H9 (cell line): ENCODE measurements around the gene COQ10B. TPM values are rescaled to one million over a fixed set of nuclear protein-coding genes. Genes with fewer than 3 reads are reported as not detected.

Experiments
- DNase-seq: peaks from one replicate; pipeline ENCODE4 v3.0.0-alpha.2; 2017
- H2AFZ ChIP-seq: one replicate; pipeline ENCODE4 v1.6.1; 2013; ENCODE audit warnings: mild to moderate bottlenecking, low read length, control low read depth, moderate library complexity
- H2AK5ac ChIP-seq: 2 replicates; pipeline ENCODE4 v1.6.1; 2013; ENCODE audit warnings: low read length, control low read depth, mixed read lengths; ENCODE audit not compliant: insufficient read length
- H2BK120ac ChIP-seq: one replicate; pipeline ENCODE4 v1.6.1; 2013; ENCODE audit warnings: low read depth, mild to moderate bottlenecking, low read length, control low read depth, inconsistent platforms; ENCODE audit not compliant: poor library complexity, severe bottlenecking
- H2BK12ac ChIP-seq: 2 replicates; pipeline ENCODE4 v1.6.1; 2013; ENCODE audit warnings: low read length, control low read depth, mixed read lengths, low read depth; ENCODE audit not compliant: insufficient read length
- H2BK15ac ChIP-seq: 2 replicates; pipeline ENCODE4 v1.6.1; 2013; ENCODE audit warnings: low read depth, low read length, control low read depth
- H2BK20ac ChIP-seq: one replicate; pipeline ENCODE4 v1.6.1; 2013; ENCODE audit warnings: low read depth, mild to moderate bottlenecking, low read length, control low read depth, inconsistent platforms; ENCODE audit not compliant: poor library complexity, severe bottlenecking
- H2BK5ac ChIP-seq: 2 replicates; pipeline ENCODE4 v1.6.1; 2013; ENCODE audit warnings: low read length, control low read depth, mixed read lengths; ENCODE audit not compliant: insufficient read length
- H3K14ac ChIP-seq: 2 replicates; pipeline ENCODE4 v1.6.1; 2013; ENCODE audit warnings: low read length, control low read depth; ENCODE audit not compliant: insufficient read depth
- H3K18ac ChIP-seq: 2 replicates; pipeline ENCODE4 v1.6.1; 2013; ENCODE audit warnings: low read depth, mild to moderate bottlenecking, mixed read lengths, low read length, control low read depth; ENCODE audit not compliant: insufficient read length
- H3K23ac ChIP-seq: 2 replicates; pipeline ENCODE4 v1.6.1; 2013; ENCODE audit warnings: low read length, control low read depth, mixed read lengths, low read depth; ENCODE audit not compliant: insufficient read length
- H3K23me2 ChIP-seq: 2 replicates; pipeline ENCODE4 v1.6.1; 2013; ENCODE audit warnings: low read depth, mild to moderate bottlenecking, mixed read lengths, low read length, control low read depth; ENCODE audit not compliant: insufficient read length, poor library complexity, severe bottlenecking
- H3K27ac ChIP-seq: 2 replicates; pipeline ENCODE4 v1.5.1; 2013; ENCODE audit warnings: low read length, control low read depth, mixed read lengths, low read depth; ENCODE audit not compliant: insufficient read length
- H3K27me3 ChIP-seq: 2 replicates; pipeline ENCODE4 v1.6.1; 2013; ENCODE audit warnings: low read length, control low read depth, inconsistent platforms; ENCODE audit not compliant: insufficient read depth
- H3K4ac ChIP-seq: 2 replicates; pipeline ENCODE4 v1.6.1; 2013; ENCODE audit warnings: low read depth, mild to moderate bottlenecking, control low read depth, inconsistent platforms, low read length, moderate library complexity
- H3K4me1 ChIP-seq: 2 replicates; pipeline ENCODE4 v1.6.1; 2013; ENCODE audit warnings: low read length, control low read depth, inconsistent platforms; ENCODE audit not compliant: insufficient read depth
- H3K4me2 ChIP-seq: 2 replicates; pipeline ENCODE4 v1.6.1; 2013; ENCODE audit warnings: low read length, control low read depth, mixed read lengths; ENCODE audit not compliant: insufficient read length, insufficient read depth
- H3K56ac ChIP-seq: 2 replicates; pipeline ENCODE4 v1.6.1; 2013; ENCODE audit warnings: low read depth, mild to moderate bottlenecking, mixed read lengths, low read length, control low read depth; ENCODE audit not compliant: insufficient read length
- H3K79me1 ChIP-seq: 2 replicates; pipeline ENCODE4 v1.6.1; 2013; ENCODE audit warnings: low read depth, mild to moderate bottlenecking, moderate library complexity, low read length, control low read depth, inconsistent platforms; ENCODE audit not compliant: insufficient read depth, poor library complexity, severe bottlenecking
- H3K79me2 ChIP-seq: 2 replicates; pipeline ENCODE4 v1.6.1; 2013; ENCODE audit warnings: low read length, control low read depth, inconsistent platforms; ENCODE audit not compliant: insufficient read depth
- H3K9ac ChIP-seq: 2 replicates; pipeline ENCODE4 v1.6.1; 2013; ENCODE audit warnings: low read length, control low read depth, mixed read lengths; ENCODE audit not compliant: insufficient read length; ENCODE audit errors: extremely low read depth
- H3K9me3 ChIP-seq: one replicate; pipeline ENCODE4 v1.6.1; 2013; ENCODE audit warnings: low read depth, low read length, inconsistent platforms; ENCODE audit not compliant: control insufficient read depth
- H3T11ph ChIP-seq: one replicate; pipeline ENCODE4 v1.6.1; 2013; ENCODE audit warnings: mild to moderate bottlenecking, low read length, control low read depth, inconsistent platforms
- H4K20me1 ChIP-seq: one replicate; pipeline ENCODE4 v1.6.1; 2013; ENCODE audit not compliant: control insufficient read depth, insufficient read length, insufficient read depth
- H4K5ac ChIP-seq: 2 replicates; pipeline ENCODE4 v1.6.1; 2013; ENCODE audit warnings: low read depth, mild to moderate bottlenecking, mixed read lengths, low read length, control low read depth; ENCODE audit not compliant: insufficient read length
- H4K8ac ChIP-seq: replicated peaks from 2 replicates; pipeline ENCODE4 v1.6.1; 2013; ENCODE audit warnings: low read length, control low read depth, mixed read lengths, low read depth; ENCODE audit not compliant: insufficient read length
- H4K91ac ChIP-seq: 2 replicates; pipeline ENCODE4 v1.6.1; 2013; ENCODE audit warnings: low read depth, mild to moderate bottlenecking, moderate library complexity, mixed read lengths, low read length, control low read depth; ENCODE audit not compliant: insufficient read length
- H3K27ac Mint-ChIP-seq, 3 experiments: 2 replicates in 2 of 3; 3 replicates in 1 of 3; pipeline ENCODE4 v1.8.0; 2020 to 2021; ENCODE audit warnings: mixed read lengths in 3 of 3, mild to moderate bottlenecking in 1 of 3, moderate library complexity in 1 of 3
- H3K27me3 Mint-ChIP-seq: 2 replicates; pipeline ENCODE4 v1.8.0; 2021; ENCODE audit warnings: low read depth, mild to moderate bottlenecking, moderate library complexity, mixed read lengths
- H3K36me3 Mint-ChIP-seq, 3 experiments: 2 replicates in 2 of 3; 3 replicates in 1 of 3; pipeline ENCODE4 v1.8.0; 2020 to 2021; ENCODE audit warnings: low read depth in 3 of 3, mixed read lengths in 3 of 3; ENCODE audit not compliant: insufficient read depth in 1 of 3
- H3K4me1 Mint-ChIP-seq, 2 experiments: 2 replicates each; pipeline ENCODE4 v1.8.0; 2020; ENCODE audit warnings: mixed read lengths in 2 of 2
- H3K4me3 Mint-ChIP-seq, 2 experiments: 2 replicates in 1 of 2; 3 replicates in 1 of 2; pipeline ENCODE4 v1.8.0; 2020 to 2021; ENCODE audit warnings: mild to moderate bottlenecking in 2 of 2, mixed read lengths in 2 of 2, moderate library complexity in 1 of 2
- H3K9me3 Mint-ChIP-seq, 2 experiments: 2 replicates in 1 of 2; 3 replicates in 1 of 2; pipeline ENCODE4 v1.8.0; 2020; ENCODE audit warnings: mild to moderate bottlenecking in 2 of 2, mixed read lengths in 2 of 2, moderate library complexity in 1 of 2
- WGBS: extraction: QIAGEN DNeasy Blood & Tissue Kit; methylation state at CpG from one replicate; pipeline ENCODE4 v1.1.7; 2013; ENCODE audit warnings: missing lambda C conversion rate, low lambda C conversion rate, mixed read lengths; ENCODE audit not compliant: insufficient read length; ENCODE audit errors: extremely low coverage; 5-methylcytosine and 5-hydroxymethylcytosine counted together
- total RNA-seq: library from RNA; stranded (reverse); gene quantifications from 2 replicates; pipeline ENCODE4 v1.2.1, GENCODE V29; 2021
- TF ChIP-seq, protein P1 (sequence below): fragments of 200-600 bp; sonication (generic); conservative IDR thresholded peaks from 3 replicates; pipeline ENCODE4 v1.8.0; 2021; ENCODE audit warnings: antibody characterized with exemption, mild to moderate bottlenecking

COQ10B gene
- total RNA-seq, 1 experiment from 2014 or later, result 16.2 TPM

DNA sequence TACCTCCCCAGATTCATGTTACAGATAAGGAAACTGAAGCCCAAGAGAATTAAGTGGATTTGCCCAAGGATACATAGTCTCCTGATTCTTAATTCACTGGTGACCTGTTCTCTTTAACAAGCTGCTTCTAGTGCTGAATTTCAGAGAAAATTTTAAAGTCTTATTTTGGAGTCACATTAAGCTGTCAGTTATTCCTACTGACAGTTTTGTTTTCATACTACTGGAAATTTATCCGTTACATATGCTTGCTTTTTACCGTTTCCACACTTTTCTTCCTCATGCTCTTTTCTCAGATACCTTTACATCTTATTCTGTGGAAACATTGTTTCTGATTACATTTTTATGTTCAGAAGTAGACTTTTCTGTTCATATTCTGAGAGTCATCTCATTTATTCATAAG lies 63.8 kb downstream of the COQ10B start:
- H3K27ac Mint-ChIP-seq, result no peak overlapping the region
- no peak overlapping the region for H3K27ac ChIP-seq

More for the DNA sequence above, 63.8 kb downstream of the COQ10B start:
- H3K4me1 Mint-ChIP-seq, result peaks cover 25 to 39% of the 10 kb centered on the region in 2 experiments
- H4K8ac ChIP-seq, result no peak overlapping the region
- peaks cover 12 to 23% (median 18%) of the 10 kb centered on the region in 3 experiments for H3K36me3 Mint-ChIP-seq
- H3K9ac ChIP-seq, result no peak overlapping the region
- H2AFZ ChIP-seq, result no peak overlapping the region
- H3T11ph ChIP-seq, result no peak overlapping the region
- no peaks in the 10 kb centered on the region for H3K9me3 ChIP-seq
- H3K79me2 ChIP-seq, result peaks cover 20% of the 10 kb centered on the region; the same call in 1 of the 2 replicates
- no peak overlapping the region for H2AK5ac ChIP-seq
- no peaks in the 10 kb centered on the region for H3K79me1 ChIP-seq
- no peak overlapping the region for H3K4ac ChIP-seq
- no peaks in the 10 kb centered on the region for H4K20me1 ChIP-seq
- no peak overlapping the region for H3K18ac ChIP-seq
- H3K56ac ChIP-seq, result no peak overlapping the region
- no peaks in the 10 kb centered on the region; the same call in 1 of the 2 replicates for H3K27me3 Mint-ChIP-seq
- no peak overlapping the region for H3K14ac ChIP-seq
- no peak overlapping the region for H2BK15ac ChIP-seq
- no peak overlapping the region for H2BK12ac ChIP-seq
- no peak overlapping the region for H4K91ac ChIP-seq
- H3K4me3 Mint-ChIP-seq, result peak overlapping the region; percentile 85 to 92
- no peak overlapping the region for H2BK120ac ChIP-seq
- H3K23me2 ChIP-seq, result peaks cover 7% of the 10 kb centered on the region
- no peak overlapping the region for H3K23ac ChIP-seq
- 0 out of 2 replicates have a peak, but pooled peaks cover 3% of the 10 kb centered on the region for H3K4me1 ChIP-seq
- H3K4me2 ChIP-seq, result peak overlapping the region; percentile 63
- no peaks in the 10 kb centered on the region for H3K27me3 ChIP-seq
- no peak for DNase-seq
- no peak overlapping the region for H4K5ac ChIP-seq
- H2BK5ac ChIP-seq, result no peak overlapping the region
- H2BK20ac ChIP-seq, result no peak overlapping the region
- no CpG with 5 or more reads among the region's 2 CpGs for WGBS
- peaks cover 5 to 10% of the 10 kb centered on the region in 2 experiments for H3K9me3 Mint-ChIP-seq
- TF ChIP-seq, protein P1, sequence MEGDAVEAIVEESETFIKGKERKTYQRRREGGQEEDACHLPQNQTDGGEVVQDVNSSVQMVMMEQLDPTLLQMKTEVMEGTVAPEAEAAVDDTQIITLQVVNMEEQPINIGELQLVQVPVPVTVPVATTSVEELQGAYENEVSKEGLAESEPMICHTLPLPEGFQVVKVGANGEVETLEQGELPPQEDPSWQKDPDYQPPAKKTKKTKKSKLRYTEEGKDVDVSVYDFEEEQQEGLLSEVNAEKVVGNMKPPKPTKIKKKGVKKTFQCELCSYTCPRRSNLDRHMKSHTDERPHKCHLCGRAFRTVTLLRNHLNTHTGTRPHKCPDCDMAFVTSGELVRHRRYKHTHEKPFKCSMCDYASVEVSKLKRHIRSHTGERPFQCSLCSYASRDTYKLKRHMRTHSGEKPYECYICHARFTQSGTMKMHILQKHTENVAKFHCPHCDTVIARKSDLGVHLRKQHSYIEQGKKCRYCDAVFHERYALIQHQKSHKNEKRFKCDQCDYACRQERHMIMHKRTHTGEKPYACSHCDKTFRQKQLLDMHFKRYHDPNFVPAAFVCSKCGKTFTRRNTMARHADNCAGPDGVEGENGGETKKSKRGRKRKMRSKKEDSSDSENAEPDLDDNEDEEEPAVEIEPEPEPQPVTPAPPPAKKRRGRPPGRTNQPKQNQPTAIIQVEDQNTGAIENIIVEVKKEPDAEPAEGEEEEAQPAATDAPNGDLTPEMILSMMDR, result no peak

Other genes starting within 250 kb of the COQ10B start
- 1.8 and 1.9 TPM in 2 replicates for gene ANKRD44, start 142.8 kb upstream of the COQ10B start, total RNA-seq
- 267 and 278 TPM in 2 replicates for gene SF3B1, start 18.5 kb upstream of the COQ10B start, total RNA-seq
- 844 and 846 TPM in 2 replicates for gene HSPD1, start 46.3 kb downstream of the COQ10B start, total RNA-seq
- 347 and 370 TPM in 2 replicates for gene HSPE1, start 46.8 kb downstream of the COQ10B start, total RNA-seq
- 54.0 and 57.6 TPM in 2 replicates for gene MOB4, start 62.5 kb downstream of the COQ10B start, total RNA-seq
- 0.11 and 0.28 TPM in 2 replicates for gene RFTN2, start 222.0 kb downstream of the COQ10B start, total RNA-seq